ENCODE results near the gene CCDC148. TPM values are rescaled to one million over a fixed set of nuclear protein-coding genes. Genes with fewer than 3 reads are reported as not detected.

CCDC148 gene
- total and polyA plus RNA-seq, 10 of the 15 experiments (the other 5 are each of a cell fraction or from before 2014, with no cell fraction given): 0.07 to 0.30 (median 0.18) TPM; not detected in 7

DNA sequence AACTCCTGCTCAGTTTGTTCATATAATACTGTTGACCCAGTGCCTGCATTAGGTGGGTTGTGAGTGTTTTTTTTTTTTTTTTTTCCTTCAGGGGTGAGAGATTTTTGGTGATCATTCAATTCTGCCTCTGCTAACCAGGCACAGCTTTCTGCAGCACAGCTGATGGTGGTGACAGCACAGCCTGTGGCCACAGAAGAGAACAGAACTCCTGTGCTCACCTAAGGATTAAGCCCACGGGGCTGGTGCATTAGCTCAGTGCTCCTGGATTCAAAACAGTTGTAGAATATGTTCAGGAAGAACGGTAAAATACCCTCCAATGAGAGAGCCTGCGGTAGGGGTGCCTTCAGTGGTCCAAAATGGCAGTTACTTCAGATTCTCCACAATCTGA is 42.2 kb upstream of the CCDC148 start (continued):
- TF ChIP-seq TARDBP (IDR thresholded peaks at IDR 0.05; ENCODE audit: borderline replicate concordance): no peak

DNA sequence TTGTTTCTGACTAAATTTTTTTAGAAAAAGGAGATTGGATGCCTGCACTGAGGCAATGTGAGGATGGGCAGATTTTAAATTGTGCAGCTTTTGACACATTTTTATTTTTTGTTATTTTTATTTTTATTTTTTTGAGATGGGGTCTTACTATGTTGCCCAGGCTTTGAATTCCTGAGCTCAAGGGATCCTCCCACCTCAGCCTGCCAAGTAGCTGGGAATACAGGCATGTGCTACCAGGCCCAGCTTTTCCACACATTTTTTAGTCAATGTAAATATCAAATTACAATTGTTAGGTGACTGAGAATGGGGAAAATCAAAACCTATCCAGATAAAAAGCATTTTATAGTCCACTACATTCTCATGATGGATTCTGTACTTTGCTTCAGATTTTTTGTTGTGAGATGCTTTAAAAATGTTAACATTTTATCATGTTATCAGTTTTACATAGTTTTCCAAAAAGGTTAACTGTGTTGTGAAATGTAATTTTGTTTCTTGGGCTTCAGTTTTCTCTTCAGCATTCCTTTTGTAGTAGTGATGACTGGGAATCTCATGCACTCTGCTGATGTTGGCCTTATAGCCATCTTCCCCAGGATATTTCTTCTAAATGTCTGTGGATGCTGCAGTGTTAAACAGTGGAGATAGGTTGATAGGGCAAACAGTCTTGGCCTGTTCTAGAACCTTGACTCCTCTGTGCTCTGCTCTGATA is 41.6 kb upstream of the CCDC148 start:
- SMC1A ChIA-PET (ENCODE audit: uncharacterized antibody, unreplicated experiment): interaction anchor here (1.6 kb wide), 1 partner anchor 9 kb away, joined by 6 read pairs; no protein-coding TSS in a partner anchor
- no peak for TF ChIP-seq FOS (IDR thresholded peaks at IDR 0.05; ENCODE audit: borderline replicate concordance, extremely low read depth, insufficient read length)
- TF ChIP-seq KDM1A (IDR thresholded peaks at IDR 0.05; ENCODE audit: borderline replicate concordance): no peak
- TF ChIP-seq HDGF (IDR thresholded peaks at IDR 0.05): no peak
- no peak for TF ChIP-seq ZZZ3 (IDR thresholded peaks at IDR 0.05; ENCODE audit: control insufficient read depth, insufficient read length, low read depth)
- no peak for TF ChIP-seq SIN3A (IDR thresholded peaks at IDR 0.05; ENCODE audit: low read depth, low read length)
- TF ChIP-seq NR2F1 (conservative IDR thresholded peaks at IDR 0.05): no peak
- TF ChIP-seq NRF1 (conservative IDR thresholded peaks at IDR 0.05; ENCODE audit: low read depth, low read length): no peak
- TF ChIP-seq NFXL1 (IDR thresholded peaks at IDR 0.05; ENCODE audit: borderline replicate concordance): no peak
- TF ChIP-seq, protein P1, sequence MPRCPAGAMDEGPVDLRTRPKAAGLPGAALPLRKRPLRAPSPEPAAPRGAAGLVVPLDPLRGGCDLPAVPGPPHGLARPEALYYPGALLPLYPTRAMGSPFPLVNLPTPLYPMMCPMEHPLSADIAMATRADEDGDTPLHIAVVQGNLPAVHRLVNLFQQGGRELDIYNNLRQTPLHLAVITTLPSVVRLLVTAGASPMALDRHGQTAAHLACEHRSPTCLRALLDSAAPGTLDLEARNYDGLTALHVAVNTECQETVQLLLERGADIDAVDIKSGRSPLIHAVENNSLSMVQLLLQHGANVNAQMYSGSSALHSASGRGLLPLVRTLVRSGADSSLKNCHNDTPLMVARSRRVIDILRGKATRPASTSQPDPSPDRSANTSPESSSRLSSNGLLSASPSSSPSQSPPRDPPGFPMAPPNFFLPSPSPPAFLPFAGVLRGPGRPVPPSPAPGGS (IDR thresholded peaks at IDR 0.05; ENCODE audit: borderline replicate concordance, insufficient read depth, low read depth, low read length, poor library complexity, severe bottlenecking): no peak
- TF ChIP-seq, protein P2, sequence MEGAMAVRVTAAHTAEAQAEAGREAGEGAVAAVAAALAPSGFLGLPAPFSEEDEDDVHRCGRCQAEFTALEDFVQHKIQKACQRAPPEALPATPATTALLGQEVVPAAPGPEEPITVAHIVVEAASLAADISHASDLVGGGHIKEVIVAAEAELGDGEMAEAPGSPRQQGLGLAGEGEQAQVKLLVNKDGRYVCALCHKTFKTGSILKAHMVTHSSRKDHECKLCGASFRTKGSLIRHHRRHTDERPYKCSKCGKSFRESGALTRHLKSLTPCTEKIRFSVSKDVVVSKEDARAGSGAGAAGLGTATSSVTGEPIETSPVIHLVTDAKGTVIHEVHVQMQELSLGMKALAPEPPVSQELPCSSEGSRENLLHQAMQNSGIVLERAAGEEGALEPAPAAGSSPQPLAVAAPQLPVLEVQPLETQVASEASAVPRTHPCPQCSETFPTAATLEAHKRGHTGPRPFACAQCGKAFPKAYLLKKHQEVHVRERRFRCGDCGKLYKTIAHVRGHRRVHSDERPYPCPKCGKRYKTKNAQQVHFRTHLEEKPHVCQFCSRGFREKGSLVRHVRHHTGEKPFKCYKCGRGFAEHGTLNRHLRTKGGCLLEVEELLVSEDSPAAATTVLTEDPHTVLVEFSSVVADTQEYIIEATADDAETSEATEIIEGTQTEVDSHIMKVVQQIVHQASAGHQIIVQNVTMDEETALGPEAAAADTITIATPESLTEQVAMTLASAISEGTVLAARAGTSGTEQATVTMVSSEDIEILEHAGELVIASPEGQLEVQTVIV (IDR thresholded peaks at IDR 0.05; ENCODE audit: borderline replicate concordance, partially characterized antibody): no peak
- no peak for TF ChIP-seq ASH2L (IDR thresholded peaks at IDR 0.05; ENCODE audit: borderline replicate concordance, low read depth)
- TF ChIP-seq, protein P3, sequence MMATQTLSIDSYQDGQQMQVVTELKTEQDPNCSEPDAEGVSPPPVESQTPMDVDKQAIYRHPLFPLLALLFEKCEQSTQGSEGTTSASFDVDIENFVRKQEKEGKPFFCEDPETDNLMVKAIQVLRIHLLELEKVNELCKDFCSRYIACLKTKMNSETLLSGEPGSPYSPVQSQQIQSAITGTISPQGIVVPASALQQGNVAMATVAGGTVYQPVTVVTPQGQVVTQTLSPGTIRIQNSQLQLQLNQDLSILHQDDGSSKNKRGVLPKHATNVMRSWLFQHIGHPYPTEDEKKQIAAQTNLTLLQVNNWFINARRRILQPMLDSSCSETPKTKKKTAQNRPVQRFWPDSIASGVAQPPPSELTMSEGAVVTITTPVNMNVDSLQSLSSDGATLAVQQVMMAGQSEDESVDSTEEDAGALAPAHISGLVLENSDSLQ (IDR thresholded peaks at IDR 0.05): no peak
- TF ChIP-seq RAD21 (IDR thresholded peaks at IDR 0.05; ENCODE audit: insufficient read depth, low read depth, low read length): no peak
- TF ChIP-seq MYB (IDR thresholded peaks at IDR 0.05; ENCODE audit: borderline replicate concordance, low read depth, low read length): no peak
- no peak for TF ChIP-seq NFIC (IDR thresholded peaks at IDR 0.05; ENCODE audit: low read depth, low read length)
- TF ChIP-seq BHLHE40 (IDR thresholded peaks at IDR 0.05; ENCODE audit: borderline replicate concordance in 1 of 2, low read depth in 2 of 2, low read length in 1 of 2): no peak
- no peak for TF ChIP-seq RB1 (IDR thresholded peaks at IDR 0.05; ENCODE audit: borderline replicate concordance)
- TF ChIP-seq GABPA (IDR thresholded peaks at IDR 0.05; ENCODE audit: low read depth): no peak

More for the DNA sequence above, 41.6 kb upstream of the CCDC148 start:
- Histone ChIP-seq H3K9ac (ENCODE audit: control insufficient read depth, insufficient read depth, low read length) (no peak overlapping the region), H3K27ac (ENCODE audit: control insufficient read depth, insufficient read depth) (no peak overlapping the region), H3K79me2 (ENCODE audit: control insufficient read depth, insufficient read depth, low read length) (no peaks in the 10 kb centered on the region), H3K27me3 (replicated peaks in 1 of 2; ENCODE audit: control insufficient read depth in 2 of 2, insufficient read depth in 2 of 2, low read length in 1 of 2) (no peaks in the 10 kb centered on the region), H3K36me3 (ENCODE audit: control insufficient read depth in 2 of 2, insufficient read depth in 2 of 2, low read length in 1 of 2) (no peaks in the 10 kb centered on the region), H3K4me2 (ENCODE audit: control insufficient read depth, insufficient read depth) (no peak overlapping the region), H3K4me3 (no peak overlapping the region), H3K9me3 (replicated peaks; ENCODE audit: control insufficient read depth, insufficient read depth, low read length) (no peaks in the 10 kb centered on the region), H4K20me1 (ENCODE audit: control insufficient read depth, insufficient read depth) (no peaks in the 10 kb centered on the region), H3K4me1 (ENCODE audit: control insufficient read depth, insufficient read depth, low read length) (no peaks in the 10 kb centered on the region), H2AFZ (ENCODE audit: control insufficient read depth, low read depth, low read length) (no peak overlapping the region)
- BruUV-seq (replicated peaks): no TSS peak
- RAD21 ChIA-PET (ENCODE audit: unreplicated experiment): no interaction called here
- ATAC-seq (no peak), DNase-seq (ENCODE audit: low read depth, low spot score) (no peak), FAIRE-seq (no peak)
- POLR2A ChIA-PET: no interaction called here
- intact Hi-C loops (cut with micrococcal nuclease; ENCODE audit: unreplicated experiment) (no loop called here), in situ Hi-C loops (cut with MboI) (no loop called here)
- CTCF ChIA-PET: interaction anchor here (0.7 kb wide), 1 partner anchor 31 kb away, joined by 4 read pairs; no protein-coding TSS in a partner anchor
